ENCODE results near the gene COG5. TPM values are rescaled to one million over a fixed set of nuclear protein-coding genes. Genes with fewer than 3 reads are reported as not detected.

COG5 gene
- total RNA-seq, 4 donors from 2014 or later = 49.9 to 58.2 (median 54.5) TPM

DNA sequence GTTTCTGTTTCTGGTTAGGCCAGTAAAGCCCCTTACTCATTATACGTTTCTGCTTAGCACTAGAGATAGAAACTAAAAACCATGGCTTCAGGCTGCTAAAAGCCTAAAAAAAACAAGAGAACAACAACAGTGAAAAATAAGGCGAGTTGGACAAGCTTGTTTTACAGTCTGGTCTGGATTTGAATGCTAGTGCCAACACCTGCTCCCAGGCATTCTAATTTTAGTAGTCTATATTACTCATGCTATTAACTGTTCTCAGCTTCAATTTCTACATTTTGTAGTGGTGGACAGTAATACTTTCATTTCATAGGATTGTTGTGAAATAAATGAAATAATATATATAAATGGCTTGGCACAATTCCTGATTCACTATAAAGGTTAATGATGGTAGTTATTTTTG, 286.4 kb downstream of the COG5 start:
- TF ChIP-seq, protein P1, sequence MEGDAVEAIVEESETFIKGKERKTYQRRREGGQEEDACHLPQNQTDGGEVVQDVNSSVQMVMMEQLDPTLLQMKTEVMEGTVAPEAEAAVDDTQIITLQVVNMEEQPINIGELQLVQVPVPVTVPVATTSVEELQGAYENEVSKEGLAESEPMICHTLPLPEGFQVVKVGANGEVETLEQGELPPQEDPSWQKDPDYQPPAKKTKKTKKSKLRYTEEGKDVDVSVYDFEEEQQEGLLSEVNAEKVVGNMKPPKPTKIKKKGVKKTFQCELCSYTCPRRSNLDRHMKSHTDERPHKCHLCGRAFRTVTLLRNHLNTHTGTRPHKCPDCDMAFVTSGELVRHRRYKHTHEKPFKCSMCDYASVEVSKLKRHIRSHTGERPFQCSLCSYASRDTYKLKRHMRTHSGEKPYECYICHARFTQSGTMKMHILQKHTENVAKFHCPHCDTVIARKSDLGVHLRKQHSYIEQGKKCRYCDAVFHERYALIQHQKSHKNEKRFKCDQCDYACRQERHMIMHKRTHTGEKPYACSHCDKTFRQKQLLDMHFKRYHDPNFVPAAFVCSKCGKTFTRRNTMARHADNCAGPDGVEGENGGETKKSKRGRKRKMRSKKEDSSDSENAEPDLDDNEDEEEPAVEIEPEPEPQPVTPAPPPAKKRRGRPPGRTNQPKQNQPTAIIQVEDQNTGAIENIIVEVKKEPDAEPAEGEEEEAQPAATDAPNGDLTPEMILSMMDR (IDR thresholded peaks at IDR 0.05; ENCODE audit: low read depth) = no peak

DNA sequence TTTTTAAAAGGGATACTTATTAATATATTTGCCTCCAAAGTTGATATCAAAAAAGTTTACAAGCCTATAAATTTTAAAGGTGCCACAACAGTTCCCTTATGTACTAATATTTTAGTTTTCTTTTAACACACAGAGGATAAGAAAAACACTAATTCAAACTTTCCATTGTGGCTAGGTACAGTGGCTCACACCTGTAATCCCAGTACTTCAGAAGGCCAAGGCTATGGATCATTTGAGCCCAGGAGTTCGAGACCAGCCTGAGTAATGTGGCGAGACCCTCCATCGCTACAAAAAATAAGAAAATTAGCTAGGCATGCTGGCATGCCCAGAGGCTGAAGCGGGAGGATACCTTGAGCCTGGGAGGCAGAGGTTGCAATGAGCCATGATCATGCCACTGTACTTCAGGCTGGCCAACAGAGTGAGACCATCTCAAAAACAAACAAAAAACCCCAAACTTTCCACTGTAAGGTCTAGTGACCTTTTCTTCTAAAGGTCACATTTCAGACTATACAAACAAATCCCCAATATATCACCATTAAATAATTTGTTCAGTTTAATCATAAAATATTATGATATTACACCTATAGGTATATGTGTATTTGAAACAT, 287.4 kb downstream of the COG5 start:
- TF ChIP-seq, protein P1 (IDR thresholded peaks at IDR 0.05; ENCODE audit: low read depth) = no peak

DNA sequence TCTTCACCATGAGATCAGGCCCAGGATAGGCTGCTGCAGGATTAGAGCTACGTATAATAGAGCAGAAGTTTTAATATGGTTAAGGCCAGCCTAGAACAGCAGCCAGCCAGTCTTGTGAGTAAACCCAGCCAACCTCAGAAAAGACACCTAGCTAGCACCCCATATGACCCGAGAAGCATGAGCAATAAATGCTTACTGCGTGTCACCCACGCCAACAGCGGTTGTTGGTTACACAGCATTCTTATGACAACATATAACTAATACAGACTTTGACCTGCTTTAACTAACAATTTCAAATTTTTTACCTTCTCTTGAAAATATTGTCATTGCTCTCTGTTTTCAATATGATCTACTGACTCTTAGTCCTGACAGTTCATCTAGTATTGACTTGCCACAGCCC, 289.2 kb downstream of the COG5 start:
- TF ChIP-seq, protein P1 (IDR thresholded peaks at IDR 0.05; ENCODE audit: low read depth) = no peak

DNA sequence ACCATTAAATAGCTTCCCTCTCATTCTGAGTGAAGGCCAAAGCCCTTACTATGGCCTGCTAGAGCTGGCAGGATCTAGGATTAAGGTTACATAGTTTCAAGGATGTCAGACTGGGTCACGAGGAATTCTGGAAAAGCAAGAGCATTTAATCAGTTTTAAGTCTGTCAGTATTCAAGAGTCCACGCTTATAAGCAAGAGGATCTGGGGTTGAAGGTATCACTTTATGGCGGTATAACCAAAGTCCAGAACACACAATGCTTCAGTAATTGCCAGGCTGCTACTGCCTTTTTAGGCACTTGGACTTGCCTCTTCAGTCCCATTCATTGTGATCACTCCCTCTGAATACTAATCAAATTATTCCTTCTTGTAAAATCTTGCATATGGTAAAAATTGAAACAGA, 293.9 kb downstream of the COG5 start:
- TF ChIP-seq, protein P1 (IDR thresholded peaks at IDR 0.05; ENCODE audit: low read depth) = no peak

DNA sequence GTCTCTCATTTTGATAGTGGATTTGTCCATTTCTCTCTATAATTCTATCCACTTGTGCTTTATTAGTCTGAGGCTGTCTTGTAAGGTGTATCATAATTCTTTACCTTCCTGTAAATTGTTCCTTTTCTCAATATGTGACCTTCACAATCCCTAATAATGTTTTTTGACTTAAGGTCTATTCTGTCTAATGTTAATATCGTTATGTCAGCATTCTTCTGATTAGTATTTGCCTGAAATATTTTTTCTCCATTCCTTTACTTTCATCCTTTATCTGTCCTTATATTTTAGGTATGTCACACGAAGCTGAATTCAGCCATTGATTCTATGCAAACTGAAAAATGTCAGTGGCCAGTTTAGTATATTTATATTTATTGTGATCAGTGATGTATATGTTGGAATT, 295.1 kb downstream of the COG5 start:
- TF ChIP-seq, protein P1 (IDR thresholded peaks at IDR 0.05; ENCODE audit: low read depth) = no peak

DNA sequence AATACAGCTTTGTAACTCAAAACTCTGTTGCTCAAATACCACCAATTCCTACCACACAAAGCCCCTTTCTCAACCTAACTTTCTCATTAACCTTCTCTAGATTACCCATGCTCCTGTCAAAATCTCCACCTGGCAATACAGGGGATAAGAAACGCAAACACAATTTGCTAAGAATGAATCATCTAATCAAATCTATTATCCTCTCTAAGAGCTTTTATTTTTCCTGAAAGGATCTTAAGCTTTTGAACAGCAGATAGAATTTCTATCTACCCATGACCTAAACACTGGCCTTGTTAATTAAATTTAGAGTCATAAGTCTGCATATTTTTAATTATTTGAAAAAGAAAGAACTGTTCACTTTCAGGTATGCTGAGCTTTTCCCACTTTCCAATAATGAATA, 296.6 kb downstream of the COG5 start:
- TF ChIP-seq, protein P1 (IDR thresholded peaks at IDR 0.05; ENCODE audit: low read depth) = no peak

DNA sequence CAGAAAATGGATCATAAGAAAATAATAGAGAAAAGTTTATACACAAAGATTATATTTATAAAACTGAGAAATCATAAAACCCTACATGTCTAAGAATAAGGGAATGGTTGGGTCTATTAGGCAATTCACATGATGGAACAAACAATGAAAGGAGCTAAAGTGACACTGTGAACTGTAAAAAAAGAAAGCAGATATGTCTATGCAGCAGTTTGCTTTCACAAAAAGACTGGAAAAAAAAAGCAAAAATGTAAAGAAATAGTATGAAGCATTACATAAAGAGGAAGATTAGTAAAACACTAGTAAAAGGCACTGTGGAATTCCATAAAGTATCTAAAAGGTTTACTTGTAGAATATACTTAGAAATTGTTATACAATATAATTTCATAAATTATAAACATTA, 299.0 kb downstream of the COG5 start:
- TF ChIP-seq, protein P1 (IDR thresholded peaks at IDR 0.05; ENCODE audit: low read depth) = no peak
